Spleen (tissue), 11 donors: Measurements from ENCODE around the gene REN. TPM values are rescaled to one million over a fixed set of nuclear protein-coding genes. Genes with fewer than 3 reads are reported as not detected.

ENCODE experiments used
- DNase-seq: peaks from one replicate; pipeline ENCODE4 v3.0.0-alpha.2; 2020
- H3K27ac ChIP-seq, 8 donors: fragments of 200-600 bp; sonication (generic) in 7 of 8; 1 replicate in 4 of 8; 2 replicates in 4 of 8; pipeline versions ENCODE4 v1.5.0 to v1.8.0; 2016 to 2021; ENCODE audit warnings: inconsistent platforms in 4 of 8, mild to moderate bottlenecking in 4 of 8, moderate library complexity in 1 of 8
- H3K27me3 ChIP-seq, 7 donors: fragments of 200-600 bp; sonication (generic) in 6 of 7; replicated peaks in 1 of 7; 1 replicate in 4 of 7; 2 replicates in 3 of 7; pipeline versions ENCODE4 v1.5.0 to v1.8.0; 2016 to 2021; ENCODE audit warnings: inconsistent platforms in 3 of 7, mild to moderate bottlenecking in 1 of 7
- H3K36me3 ChIP-seq, 6 donors: fragments of 200-600 bp; sonication (generic) in 5 of 6; 1 replicate in 4 of 6; 2 replicates in 2 of 6; pipeline versions ENCODE4 v1.5.0 to v1.8.0; 2016 to 2021; ENCODE audit warnings: inconsistent platforms in 2 of 6
- H3K4me1 ChIP-seq, 6 donors: fragments of 200-600 bp; sonication (generic) in 5 of 6; 1 replicate in 3 of 6; 2 replicates in 3 of 6; pipeline versions ENCODE4 v1.5.0 to v1.8.0; 2016 to 2021; ENCODE audit warnings: inconsistent platforms in 3 of 6
- H3K4me3 ChIP-seq, 8 donors: fragments of 200-600 bp; sonication (generic) in 7 of 8; 1 replicate in 4 of 8; 2 replicates in 4 of 8; pipeline versions ENCODE4 v1.5.0 to v1.8.0; 2016 to 2021; ENCODE audit warnings: inconsistent platforms in 4 of 8, mild to moderate bottlenecking in 4 of 8, moderate library complexity in 2 of 8
- H3K9me3 ChIP-seq, 8 donors: fragments of 200-600 bp; sonication (generic) in 7 of 8; 1 replicate in 4 of 8; 2 replicates in 4 of 8; pipeline versions ENCODE4 v1.5.0 to v1.8.0; 2016 to 2021; ENCODE audit warnings: inconsistent platforms in 4 of 8
- POLR2A ChIP-seq, 3 donors: fragments of 450-650 bp; IDR thresholded peaks; one replicate each; pipeline ENCODE4 v1.5.1; 2017; ENCODE audit warnings: antibody characterized with exemption in 3 of 3, mild to moderate bottlenecking in 1 of 3
- POLR2AphosphoS5 ChIP-seq, 3 donors: sonication (generic); formaldehyde crosslinking; IDR thresholded peaks; one replicate each; pipeline ENCODE4 v1.5.1; 2017; ENCODE audit warnings: antibody characterized with exemption in 3 of 3
- WGBS, 5 donors: extraction: QIAGEN DNeasy Blood & Tissue Kit in 3 of 5; methylation state at CpG; one replicate each; pipeline versions ENCODE4 v1.1.5 to v1.1.7; 2013 to 2018; 5-methylcytosine and 5-hydroxymethylcytosine counted together
- intact Hi-C: fragments of 100-400 bp; cut with DNase I; formaldehyde crosslinking; loops from one replicate; pipeline ENCODE4 v1.15.0; 2023; ENCODE audit warnings: low total_unique reads
- polyA plus RNA-seq, 3 donors: library from polyadenylated mRNA; stranded (reverse); fragments of 200-250 nt; gene quantifications; one replicate each; pipeline ENCODE4 v1.2.1, GENCODE V29; 2013
- total RNA-seq, 7 donors: library from RNA; depleted of rRNA in 3 of 7; stranded (reverse); fragments of >200 nt in 3 of 7; fragmentation: NEBNext Ultra II Directional in 4 of 7; extraction: Animal tissue kit (Norgen Biotek cat#: 25700) in 4 of 7; gene quantifications; one replicate each; pipeline versions ENCODE4 v1.1.0 to v1.2.1, GENCODE V29; 2016 to 2021
- TF ChIP-seq, protein P1 (sequence below), 11 experiments: fragments of 200-600 bp in 7 of 11; fragments of 450-650 bp in 4 of 11; sonication (generic) in 4 of 11; IDR thresholded peaks in 8 of 11; conservative IDR thresholded peaks in 3 of 11; 1 replicate in 7 of 11; 2 replicates in 4 of 11; pipeline versions ENCODE4 v1.4.0 to v1.8.0; 2016 to 2021; ENCODE audit warnings: antibody characterized with exemption in 11 of 11, inconsistent platforms in 4 of 11, mild to moderate bottlenecking in 1 of 11
- donor health status: healthy with polysubstance abuse.
- donor health status: DM: no; HTN: no; CAD: no; lungs with moderate emphysema.
- donor health status: DM: no; HTN: no; CAD: no.
- donor health status: Bipolar disorder and iron deficiency.
- donor health status: healthy.
- donor health status: DM: no; HTN: no; CAD: no.
- donor health status: DM: yes; HTN: yes; CAD: no.

Gene REN
- total and polyA plus RNA-seq, 10 donors = 0.12 to 0.25 TPM; not detected in 8

DNA sequence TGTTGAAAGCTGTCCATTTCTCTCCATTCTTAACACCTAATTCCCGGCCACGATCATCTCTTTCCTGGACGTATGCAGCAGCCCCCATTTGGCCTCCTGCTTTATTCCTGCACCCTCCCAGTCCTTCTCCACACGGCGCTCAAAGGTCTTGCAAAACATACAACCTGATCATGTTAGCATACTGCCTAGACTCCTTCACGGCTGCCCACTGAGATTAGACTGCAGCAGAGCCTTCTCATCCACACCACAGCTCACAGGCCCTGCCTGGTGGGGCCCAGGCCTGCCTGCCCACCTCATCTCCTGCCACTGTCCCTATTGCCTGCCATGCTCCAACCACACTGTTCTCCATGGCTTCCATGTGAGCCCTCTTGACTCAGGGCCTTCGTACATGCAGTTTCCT is 44.9 kb upstream of the REN start:
- 84 to 92% (median 89%) methylated on average over 7 of the region's 7 CpGs for WGBS, 5 donors

DNA sequence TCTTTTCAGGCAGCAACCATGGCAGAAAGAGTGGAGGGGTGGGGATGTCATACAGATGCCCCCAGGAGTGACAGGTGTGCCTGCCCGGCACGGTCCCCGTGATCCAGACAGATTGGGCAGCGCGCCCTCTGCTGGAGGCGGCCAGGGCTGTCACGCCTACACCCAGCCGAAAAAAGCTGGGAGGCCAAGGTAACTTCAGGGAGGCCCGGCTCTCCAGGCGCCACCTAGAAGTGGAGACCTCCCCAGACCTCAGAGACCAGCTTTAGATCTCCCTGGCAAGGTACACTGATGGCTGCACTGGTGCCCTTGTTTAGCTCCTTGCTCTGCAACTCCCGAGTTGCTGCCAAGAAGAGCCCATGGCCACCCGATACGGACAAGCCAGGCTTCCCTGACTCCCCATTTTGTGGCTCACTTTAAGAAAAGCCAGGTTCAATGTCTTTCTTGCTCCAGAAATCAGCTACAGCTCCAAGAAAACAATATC is 41.0 kb upstream of the REN start:
- peak; percentile 90 for DNase-seq
- peaks cover 0 to 51% (median 0%) of the 10 kb centered on the region in 7 donors for H3K27me3 ChIP-seq
- H3K27ac ChIP-seq = no peak overlapping the region
- 22 to 28% (median 25%) methylated on average over 10 to 13 of the region's 13 CpGs for WGBS, 5 donors
- peaks cover 0 to 7% (median 2%) of the 10 kb centered on the region in 6 donors for H3K4me1 ChIP-seq
- H3K4me3 ChIP-seq = no peak overlapping the region
- intact Hi-C loops = loop anchor here (5.0 kb wide), 1 partner anchor 45 kb away; no protein-coding TSS in a partner anchor
- TF ChIP-seq POLR2A (IDR thresholded peaks at IDR 0.05) (no peak), POLR2AphosphoS5 (IDR thresholded peaks at IDR 0.05) (no peak)
- TF ChIP-seq, protein P1, sequence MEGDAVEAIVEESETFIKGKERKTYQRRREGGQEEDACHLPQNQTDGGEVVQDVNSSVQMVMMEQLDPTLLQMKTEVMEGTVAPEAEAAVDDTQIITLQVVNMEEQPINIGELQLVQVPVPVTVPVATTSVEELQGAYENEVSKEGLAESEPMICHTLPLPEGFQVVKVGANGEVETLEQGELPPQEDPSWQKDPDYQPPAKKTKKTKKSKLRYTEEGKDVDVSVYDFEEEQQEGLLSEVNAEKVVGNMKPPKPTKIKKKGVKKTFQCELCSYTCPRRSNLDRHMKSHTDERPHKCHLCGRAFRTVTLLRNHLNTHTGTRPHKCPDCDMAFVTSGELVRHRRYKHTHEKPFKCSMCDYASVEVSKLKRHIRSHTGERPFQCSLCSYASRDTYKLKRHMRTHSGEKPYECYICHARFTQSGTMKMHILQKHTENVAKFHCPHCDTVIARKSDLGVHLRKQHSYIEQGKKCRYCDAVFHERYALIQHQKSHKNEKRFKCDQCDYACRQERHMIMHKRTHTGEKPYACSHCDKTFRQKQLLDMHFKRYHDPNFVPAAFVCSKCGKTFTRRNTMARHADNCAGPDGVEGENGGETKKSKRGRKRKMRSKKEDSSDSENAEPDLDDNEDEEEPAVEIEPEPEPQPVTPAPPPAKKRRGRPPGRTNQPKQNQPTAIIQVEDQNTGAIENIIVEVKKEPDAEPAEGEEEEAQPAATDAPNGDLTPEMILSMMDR (IDR thresholded peaks at IDR 0.05 in 8 of 11, conservative IDR thresholded peaks at IDR 0.05 in 3 of 11) = peak in 10 of 11 experiments; percentile 48 to 92 (median 84)
- no peaks in the 10 kb centered on the region for H3K9me3 ChIP-seq
- H3K36me3 ChIP-seq = no peaks in the 10 kb centered on the region

More for the DNA sequence above, 44.9 kb upstream of the REN start:
- H3K4me1 ChIP-seq = peaks cover 5 to 18% (median 12%) of the 10 kb centered on the region in 6 donors
- no peak for TF ChIP-seq POLR2A (IDR thresholded peaks at IDR 0.05)
- TF ChIP-seq POLR2AphosphoS5 (IDR thresholded peaks at IDR 0.05) = no peak
- TF ChIP-seq, protein P1 (IDR thresholded peaks at IDR 0.05 in 8 of 11, conservative IDR thresholded peaks at IDR 0.05 in 3 of 11) = no peak
- no peaks in the 10 kb centered on the region for H3K9me3 ChIP-seq
- no peak overlapping the region for H3K27ac ChIP-seq
- H3K27me3 ChIP-seq = peaks cover 0 to 42% (median 0%) of the 10 kb centered on the region in 7 donors
- DNase-seq = no peak
- no peaks in the 10 kb centered on the region for H3K36me3 ChIP-seq
- H3K4me3 ChIP-seq = no peak overlapping the region
- intact Hi-C loops = loop anchor here (5.0 kb wide), 1 partner anchor 151 kb away; no protein-coding TSS in a partner anchor

DNA sequence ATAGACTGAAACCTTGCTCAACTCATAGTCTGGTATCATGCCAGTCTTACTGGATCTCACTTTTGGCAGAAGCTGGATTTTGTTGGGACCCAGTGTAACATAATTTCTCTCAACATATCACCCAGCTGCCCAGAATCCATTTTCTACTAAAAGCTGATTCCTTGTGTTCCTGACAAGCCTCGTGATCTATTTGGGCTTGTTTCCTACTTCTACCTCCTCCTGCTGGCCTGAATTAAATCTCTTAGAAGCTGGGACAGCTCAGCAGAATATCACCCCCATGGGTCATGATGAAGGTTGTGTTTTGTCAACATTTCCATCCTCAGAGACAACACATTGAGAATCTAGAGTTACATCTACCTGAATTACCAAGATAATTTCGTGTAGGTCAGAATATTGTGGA is 40.0 kb upstream of the REN start:
- Histone ChIP-seq H3K27me3 (peaks cover 0 to 51% (median 0%) of the 10 kb centered on the region in 7 donors), H3K36me3 (no peaks in the 10 kb centered on the region), H3K27ac (no peak overlapping the region), H3K9me3 (no peaks in the 10 kb centered on the region), H3K4me3 (no peak overlapping the region), H3K4me1 (peaks cover 0 to 7% (median 2%) of the 10 kb centered on the region in 6 donors)
- no peak for DNase-seq
- TF ChIP-seq, protein P1 (IDR thresholded peaks at IDR 0.05 in 8 of 11, conservative IDR thresholded peaks at IDR 0.05 in 3 of 11) = no peak
- TF ChIP-seq POLR2A (IDR thresholded peaks at IDR 0.05) = no peak
- no peak for TF ChIP-seq POLR2AphosphoS5 (IDR thresholded peaks at IDR 0.05)
- WGBS, 5 donors = 53 to 72% (median 65%) methylated on average over 2 of the region's 2 CpGs
- intact Hi-C loops = loop anchor here (5.0 kb wide), 1 partner anchor 44 kb away; no protein-coding TSS in a partner anchor

DNA sequence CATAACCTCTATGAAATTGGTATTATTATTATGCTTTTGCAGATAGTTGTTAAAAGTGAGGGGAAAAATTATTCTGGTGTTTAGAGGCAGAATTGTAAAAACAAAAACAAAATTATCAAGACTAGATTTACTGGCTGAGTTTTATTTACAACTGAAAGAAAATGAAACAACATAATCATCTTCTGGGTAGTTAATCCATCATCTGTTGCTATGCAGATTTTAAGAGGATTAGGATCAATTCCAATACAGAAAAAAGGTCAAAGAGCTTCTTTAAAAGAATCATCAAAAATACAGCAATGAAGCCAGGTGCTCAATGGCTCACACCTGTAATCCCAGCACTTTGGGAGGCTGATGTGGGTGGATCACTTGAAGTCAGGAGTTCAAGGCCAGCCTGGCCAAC is 39.3 kb upstream of the REN start:
- Histone ChIP-seq H3K27me3 (peaks cover 0 to 53% (median 0%) of the 10 kb centered on the region in 7 donors), H3K27ac (no peak overlapping the region), H3K4me3 (no peak overlapping the region), H3K36me3 (no peaks in the 10 kb centered on the region), H3K4me1 (peaks cover 0 to 7% (median 2%) of the 10 kb centered on the region in 6 donors), H3K9me3 (no peaks in the 10 kb centered on the region)
- TF ChIP-seq, protein P1 (IDR thresholded peaks at IDR 0.05 in 8 of 11, conservative IDR thresholded peaks at IDR 0.05 in 3 of 11) = no peak
- TF ChIP-seq POLR2A (IDR thresholded peaks at IDR 0.05) = no peak
- no peak for TF ChIP-seq POLR2AphosphoS5 (IDR thresholded peaks at IDR 0.05)
- no peak for DNase-seq
- intact Hi-C loops = loop anchor here (5.0 kb wide), 1 partner anchor 43 kb away; no protein-coding TSS in a partner anchor
